ENCODE measurements around the gene FAM177B.
A peak's percentile ranks its signal among the peaks of the same experiment; 100 is the strongest.

The FAM177B gene

DNA sequence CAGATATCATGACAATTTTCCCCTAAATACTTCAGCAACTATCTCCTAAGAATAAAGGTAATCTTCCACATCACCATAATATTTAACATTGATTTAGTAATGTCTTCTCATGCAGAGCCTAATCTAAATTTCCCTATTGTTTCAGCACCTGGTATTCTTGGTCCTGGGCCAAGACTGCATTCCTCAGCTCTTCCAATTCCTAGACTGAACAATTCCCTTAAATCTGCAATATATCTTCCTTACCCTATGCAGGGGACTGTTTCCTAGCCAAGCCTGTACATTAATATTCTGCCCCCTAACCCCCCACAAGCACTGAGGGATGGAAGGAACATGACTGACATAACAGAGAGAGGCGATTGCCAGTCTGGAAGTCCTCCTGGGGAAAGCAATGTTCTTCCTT is 49.1 kb downstream of the FAM177B start:
- DNase-seq (ENCODE audit: low spot score) = peak; percentile 30

DNA sequence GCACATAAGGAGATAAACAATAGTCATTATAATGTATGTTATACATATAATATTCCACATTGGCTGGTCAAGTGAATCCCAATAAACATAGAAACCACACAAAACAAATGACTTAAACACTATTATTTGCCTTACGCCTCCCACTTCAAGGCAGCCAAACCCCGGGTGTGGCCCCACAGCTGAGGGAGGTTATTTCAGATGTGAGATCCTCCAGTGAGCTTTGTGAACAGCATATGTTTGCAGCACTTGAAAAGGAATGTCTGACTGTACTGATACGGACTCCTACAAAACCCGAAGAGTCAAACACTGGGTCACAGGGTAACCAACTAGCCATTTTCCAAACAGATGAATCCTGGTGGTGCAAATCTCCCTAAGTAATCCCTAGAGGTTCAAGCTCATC is 50.7 kb downstream of the FAM177B start:
- no peak for DNase-seq (ENCODE audit: low spot score)

- no peak for DNase-seq (ENCODE audit: low spot score)
Measured at GRCh38 chr1:222788402-222789156, 51.6 kb downstream of the FAM177B start.

DNA sequence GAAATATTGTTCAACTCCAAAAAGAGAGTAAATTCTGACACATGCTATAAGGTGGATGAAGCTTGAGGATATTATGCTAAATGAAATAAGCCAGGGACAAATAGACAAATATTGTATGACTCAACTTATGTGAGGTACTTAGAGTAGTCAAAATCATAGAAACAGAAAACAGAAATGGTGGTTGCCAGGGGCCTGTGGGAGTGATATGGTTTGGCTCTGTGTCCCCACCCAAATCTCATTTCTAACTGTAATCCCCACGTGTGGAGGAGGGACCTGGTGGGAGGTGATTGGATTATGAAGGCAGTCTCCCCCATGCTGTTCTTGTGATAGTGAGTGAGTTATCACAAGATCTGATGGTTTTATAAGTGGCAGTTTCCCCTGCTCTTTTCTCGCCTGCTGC is 53.1 kb downstream of the FAM177B start:
- DNase-seq (ENCODE audit: low spot score) = no peak

DNA sequence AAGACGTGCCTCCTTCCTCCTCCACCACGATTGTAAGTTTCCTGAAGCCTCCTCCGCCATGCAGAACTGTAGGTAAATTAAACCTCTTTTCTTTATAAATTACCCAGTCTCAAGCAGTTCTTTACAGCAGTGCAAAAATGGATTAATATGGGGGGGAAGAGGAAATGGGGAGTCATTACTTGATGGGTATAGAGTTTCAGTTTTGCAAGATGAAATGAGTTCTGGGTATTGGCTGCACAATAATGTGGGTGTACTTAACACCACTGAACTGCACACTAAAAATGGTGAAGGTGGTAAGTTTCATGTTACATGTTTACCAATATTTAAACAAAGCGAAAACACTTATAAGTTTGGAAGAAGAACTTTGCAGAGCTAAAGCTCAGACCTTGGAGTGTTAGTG is 53.5 kb downstream of the FAM177B start:
- no peak for DNase-seq (ENCODE audit: low spot score)

DNA sequence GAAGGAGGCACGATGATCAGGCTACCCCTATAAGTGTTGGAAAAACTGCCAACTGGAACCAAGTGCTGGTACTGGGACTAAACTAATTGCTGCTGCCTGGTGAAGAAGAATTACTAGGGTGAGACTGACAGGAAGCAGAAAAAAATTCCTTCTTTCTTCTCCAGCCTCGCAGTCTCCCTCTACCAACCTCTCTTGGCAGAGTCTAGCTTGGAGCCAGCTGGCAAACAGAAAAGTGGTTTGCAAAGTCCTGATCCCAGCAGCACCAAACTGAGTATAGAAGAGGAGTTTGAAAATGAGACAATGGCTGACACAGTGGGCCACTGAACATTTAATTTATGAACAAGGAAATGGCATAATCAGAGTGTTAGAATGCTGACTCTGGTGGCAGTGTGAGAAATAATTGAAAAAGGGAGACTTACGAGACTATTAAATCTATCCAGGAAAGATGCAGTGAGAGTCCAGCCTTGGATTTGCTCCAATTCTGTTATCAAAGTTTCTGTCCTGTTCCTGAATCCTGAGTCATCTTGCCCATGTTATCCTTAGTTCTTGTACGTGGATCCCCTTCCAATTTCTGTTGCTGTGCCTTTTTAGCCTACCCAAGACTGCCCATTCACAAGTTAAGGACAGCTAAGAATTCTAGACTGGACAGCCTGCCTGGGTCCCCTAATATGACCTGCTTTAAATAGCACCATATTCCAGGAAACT is 54.2 kb downstream of the FAM177B start:
- no peak for DNase-seq (ENCODE audit: low spot score)

GRCh38 chr1:222792744-222793143 is 55.7 kb downstream of the FAM177B start:
- peak; percentile 28 for DNase-seq (ENCODE audit: low spot score)

GRCh38 chr1:222794656-222795474 is 57.9 kb downstream of the FAM177B start:
- peak; percentile 15 for DNase-seq (ENCODE audit: low spot score)

- peak; percentile 92 for DNase-seq (ENCODE audit: low spot score)
Measured at GRCh38 chr1:222798116-222798515, 61.1 kb downstream of the FAM177B start.

GRCh38 chr1:222798975-222799374 is 62.0 kb downstream of the FAM177B start:
- DNase-seq (ENCODE audit: low spot score) = no peak
